ENCODE measurements around the gene U2AF2.

DNA sequence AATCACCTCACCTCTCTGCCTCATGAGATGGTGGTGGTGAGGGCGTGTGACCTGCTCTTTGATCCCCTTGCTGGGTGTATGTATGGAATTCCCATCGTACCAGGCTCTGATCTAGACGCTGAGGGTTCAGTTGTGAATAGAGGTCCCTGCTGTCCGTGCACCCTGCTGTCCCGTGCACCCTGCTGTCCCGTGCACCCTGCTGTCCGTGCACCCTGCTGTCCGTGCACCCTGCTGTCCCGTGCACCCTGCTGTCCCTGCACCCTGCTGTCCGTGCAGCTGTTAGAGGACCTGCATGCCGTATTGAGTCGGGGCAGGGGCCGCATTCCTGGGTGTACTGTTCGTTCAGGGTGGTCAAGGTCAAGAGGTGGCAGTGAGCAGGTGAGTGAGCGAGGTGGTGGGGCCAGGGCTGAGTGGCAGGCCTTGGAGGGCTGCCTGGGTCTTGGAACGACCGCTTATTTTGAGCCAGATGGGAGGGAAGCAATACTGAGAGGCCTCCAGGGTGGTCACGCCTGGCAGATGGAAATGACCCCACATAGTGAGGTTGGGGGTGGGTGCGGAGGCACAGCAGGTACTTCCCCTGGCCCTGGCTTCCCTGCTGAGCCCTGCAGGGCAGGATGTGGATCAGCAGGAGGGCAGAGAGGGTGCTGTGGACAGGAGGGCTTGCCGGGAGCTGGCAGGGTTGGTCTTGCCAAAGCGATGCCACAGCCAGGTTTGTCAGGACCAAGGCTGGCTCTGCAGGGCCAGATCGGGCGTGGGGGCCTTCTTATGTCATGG is 15.6 kb downstream of the U2AF2 start:
- no peak for TF ChIP-seq POLR2A (IDR thresholded peaks at IDR 0.05; ENCODE audit: low read depth, low read length)
- TF ChIP-seq RFX5 (IDR thresholded peaks at IDR 0.05; ENCODE audit: low read depth, low read length), result no peak
- TF ChIP-seq, protein P1, sequence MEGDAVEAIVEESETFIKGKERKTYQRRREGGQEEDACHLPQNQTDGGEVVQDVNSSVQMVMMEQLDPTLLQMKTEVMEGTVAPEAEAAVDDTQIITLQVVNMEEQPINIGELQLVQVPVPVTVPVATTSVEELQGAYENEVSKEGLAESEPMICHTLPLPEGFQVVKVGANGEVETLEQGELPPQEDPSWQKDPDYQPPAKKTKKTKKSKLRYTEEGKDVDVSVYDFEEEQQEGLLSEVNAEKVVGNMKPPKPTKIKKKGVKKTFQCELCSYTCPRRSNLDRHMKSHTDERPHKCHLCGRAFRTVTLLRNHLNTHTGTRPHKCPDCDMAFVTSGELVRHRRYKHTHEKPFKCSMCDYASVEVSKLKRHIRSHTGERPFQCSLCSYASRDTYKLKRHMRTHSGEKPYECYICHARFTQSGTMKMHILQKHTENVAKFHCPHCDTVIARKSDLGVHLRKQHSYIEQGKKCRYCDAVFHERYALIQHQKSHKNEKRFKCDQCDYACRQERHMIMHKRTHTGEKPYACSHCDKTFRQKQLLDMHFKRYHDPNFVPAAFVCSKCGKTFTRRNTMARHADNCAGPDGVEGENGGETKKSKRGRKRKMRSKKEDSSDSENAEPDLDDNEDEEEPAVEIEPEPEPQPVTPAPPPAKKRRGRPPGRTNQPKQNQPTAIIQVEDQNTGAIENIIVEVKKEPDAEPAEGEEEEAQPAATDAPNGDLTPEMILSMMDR (conservative IDR thresholded peaks at IDR 0.05; ENCODE audit: low read depth, low read length), result no peak
- TF ChIP-seq, protein P2, sequence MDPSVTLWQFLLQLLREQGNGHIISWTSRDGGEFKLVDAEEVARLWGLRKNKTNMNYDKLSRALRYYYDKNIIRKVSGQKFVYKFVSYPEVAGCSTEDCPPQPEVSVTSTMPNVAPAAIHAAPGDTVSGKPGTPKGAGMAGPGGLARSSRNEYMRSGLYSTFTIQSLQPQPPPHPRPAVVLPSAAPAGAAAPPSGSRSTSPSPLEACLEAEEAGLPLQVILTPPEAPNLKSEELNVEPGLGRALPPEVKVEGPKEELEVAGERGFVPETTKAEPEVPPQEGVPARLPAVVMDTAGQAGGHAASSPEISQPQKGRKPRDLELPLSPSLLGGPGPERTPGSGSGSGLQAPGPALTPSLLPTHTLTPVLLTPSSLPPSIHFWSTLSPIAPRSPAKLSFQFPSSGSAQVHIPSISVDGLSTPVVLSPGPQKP (IDR thresholded peaks at IDR 0.05; ENCODE audit: borderline replicate concordance, low read depth, low read length), result no peak
- TF ChIP-seq USF2 (IDR thresholded peaks at IDR 0.05; ENCODE audit: low read depth, low read length), result no peak
- no peak for TF ChIP-seq CEBPB (IDR thresholded peaks at IDR 0.05; ENCODE audit: low read depth, low read length)
- TF ChIP-seq BHLHE40 (IDR thresholded peaks at IDR 0.05; ENCODE audit: low read depth, low read length), result no peak
- TF ChIP-seq RAD21 (IDR thresholded peaks at IDR 0.05; ENCODE audit: low read length), result no peak
- no peak for TF ChIP-seq MXI1 (IDR thresholded peaks at IDR 0.05; ENCODE audit: borderline replicate concordance, low read depth, low read length)
- no peak for TF ChIP-seq MAFK (IDR thresholded peaks at IDR 0.05; ENCODE audit: low read depth, low read length)
- no peak for TF ChIP-seq RCOR1 (IDR thresholded peaks at IDR 0.05; ENCODE audit: insufficient replicate concordance, low read length)
